Measurements from ENCODE around the gene KHDC4.

Gene KHDC4

DNA sequence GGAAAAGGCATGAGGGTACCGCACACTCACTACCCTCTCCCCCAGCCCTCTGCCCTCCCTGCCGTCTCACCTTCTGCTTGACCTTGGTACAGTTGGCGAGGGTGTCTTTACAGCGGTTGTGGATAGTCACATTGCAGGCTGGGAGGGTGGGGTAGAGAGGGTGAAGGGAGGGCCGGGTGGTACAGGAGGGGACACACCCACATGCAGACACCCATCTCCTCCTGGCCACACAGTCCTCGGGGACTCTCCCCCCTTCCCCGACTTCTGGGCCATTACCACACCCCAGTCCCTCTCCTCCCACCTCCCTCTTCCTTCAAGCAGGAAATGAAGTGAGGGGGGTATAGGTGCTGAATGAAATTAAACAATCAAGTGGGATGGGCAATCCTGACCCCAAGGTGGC, 32.5 kb upstream of the KHDC4 start:
- TF ChIP-seq, protein P1, sequence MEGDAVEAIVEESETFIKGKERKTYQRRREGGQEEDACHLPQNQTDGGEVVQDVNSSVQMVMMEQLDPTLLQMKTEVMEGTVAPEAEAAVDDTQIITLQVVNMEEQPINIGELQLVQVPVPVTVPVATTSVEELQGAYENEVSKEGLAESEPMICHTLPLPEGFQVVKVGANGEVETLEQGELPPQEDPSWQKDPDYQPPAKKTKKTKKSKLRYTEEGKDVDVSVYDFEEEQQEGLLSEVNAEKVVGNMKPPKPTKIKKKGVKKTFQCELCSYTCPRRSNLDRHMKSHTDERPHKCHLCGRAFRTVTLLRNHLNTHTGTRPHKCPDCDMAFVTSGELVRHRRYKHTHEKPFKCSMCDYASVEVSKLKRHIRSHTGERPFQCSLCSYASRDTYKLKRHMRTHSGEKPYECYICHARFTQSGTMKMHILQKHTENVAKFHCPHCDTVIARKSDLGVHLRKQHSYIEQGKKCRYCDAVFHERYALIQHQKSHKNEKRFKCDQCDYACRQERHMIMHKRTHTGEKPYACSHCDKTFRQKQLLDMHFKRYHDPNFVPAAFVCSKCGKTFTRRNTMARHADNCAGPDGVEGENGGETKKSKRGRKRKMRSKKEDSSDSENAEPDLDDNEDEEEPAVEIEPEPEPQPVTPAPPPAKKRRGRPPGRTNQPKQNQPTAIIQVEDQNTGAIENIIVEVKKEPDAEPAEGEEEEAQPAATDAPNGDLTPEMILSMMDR (conservative IDR thresholded peaks at IDR 0.05): no peak
- H3K27ac ChIP-seq: no peak overlapping the region

DNA sequence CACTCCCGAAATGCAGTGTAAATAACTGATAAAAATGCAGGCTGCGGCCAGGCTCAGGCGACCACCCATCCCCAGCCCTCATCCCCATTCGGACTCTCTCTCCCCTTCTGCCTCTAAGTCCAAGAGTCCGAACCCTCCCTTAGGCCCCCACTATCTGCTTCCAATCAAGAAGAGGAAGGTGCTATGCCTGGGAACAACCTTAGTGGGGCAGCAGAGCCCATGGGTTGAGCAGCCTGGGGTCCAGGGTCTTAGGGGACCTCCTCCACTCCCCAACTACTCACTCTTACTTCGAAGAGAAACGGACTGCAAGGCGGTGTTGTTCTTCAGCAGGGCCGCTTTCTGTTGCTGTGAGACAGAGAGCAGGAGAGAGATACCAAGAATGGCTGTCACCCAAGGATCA, 31.9 kb upstream of the KHDC4 start:
- TF ChIP-seq, protein P1 (conservative IDR thresholded peaks at IDR 0.05): no peak
- no peak overlapping the region for H3K27ac ChIP-seq

DNA sequence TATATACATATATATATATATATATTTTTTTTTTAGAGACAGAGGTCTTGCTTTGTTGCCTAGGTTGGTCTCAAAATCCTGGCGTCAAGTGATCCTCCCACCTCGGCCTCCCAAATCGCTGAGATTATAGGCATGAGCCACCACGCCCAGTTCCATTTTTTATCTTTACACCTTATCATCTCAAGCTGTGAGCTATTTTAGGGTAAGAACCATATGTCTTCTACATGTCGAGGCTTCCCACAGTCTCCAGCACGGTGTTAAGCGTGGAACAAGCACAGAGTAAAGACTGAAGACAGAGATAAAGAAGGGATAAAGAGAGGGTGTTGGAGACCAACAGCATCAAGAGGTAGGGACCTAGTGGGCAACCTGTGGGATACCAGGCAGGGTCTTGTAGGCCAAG, 30.0 kb upstream of the KHDC4 start:
- H3K27ac ChIP-seq: no peak overlapping the region
- TF ChIP-seq, protein P1 (conservative IDR thresholded peaks at IDR 0.05): no peak

DNA sequence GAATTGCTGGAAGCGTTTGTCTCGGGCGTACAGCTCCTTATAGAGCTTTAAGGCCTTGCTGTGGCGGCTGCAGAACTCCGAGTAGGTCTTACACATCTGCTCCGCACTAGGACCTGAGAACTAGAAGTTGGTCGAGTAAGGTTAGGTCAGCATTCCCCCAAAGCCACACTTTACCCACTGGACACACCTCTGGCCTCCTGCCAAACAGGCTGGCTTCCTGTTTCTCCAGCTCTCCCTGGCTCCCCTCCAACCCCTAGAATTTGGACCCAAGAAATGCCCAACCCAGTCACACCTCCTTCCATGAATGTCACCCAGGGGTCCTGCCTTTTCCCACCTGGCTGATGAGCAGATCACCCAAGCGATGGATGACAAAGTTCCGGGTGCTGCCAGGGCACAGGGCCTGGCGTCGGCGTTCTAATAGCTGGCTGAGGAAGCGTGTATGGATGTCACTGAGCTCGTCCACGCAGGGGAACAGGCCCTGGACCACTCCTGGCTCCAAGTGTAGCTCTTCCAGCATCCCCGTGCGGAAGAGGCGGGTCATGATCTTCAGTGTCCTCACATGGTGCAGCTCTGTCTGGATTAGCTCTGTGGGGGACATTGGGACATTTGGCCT, 28.5 kb upstream of the KHDC4 start:
- no peak overlapping the region for H3K27ac ChIP-seq
- TF ChIP-seq, protein P1 (conservative IDR thresholded peaks at IDR 0.05): no peak

DNA sequence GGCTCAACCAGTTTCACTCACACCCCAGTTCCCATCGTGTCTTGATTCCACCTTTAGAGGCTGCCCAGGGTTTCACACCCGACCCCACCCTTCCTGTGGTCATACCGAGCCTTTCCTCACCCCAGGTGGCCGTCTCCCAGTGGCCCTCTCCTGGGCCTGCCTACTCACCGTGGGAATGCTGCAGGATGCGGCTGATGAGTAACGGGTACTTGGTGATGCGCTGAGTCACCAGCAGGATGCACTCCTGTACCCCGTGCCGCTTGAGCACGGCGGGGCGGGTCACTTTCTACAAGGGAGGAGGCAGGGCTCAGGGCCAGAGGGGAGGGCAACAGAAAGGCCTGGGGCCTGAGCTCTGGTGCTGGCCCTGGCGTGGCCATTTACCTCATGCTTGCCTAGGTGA, 27.7 kb upstream of the KHDC4 start:
- TF ChIP-seq, protein P1 (conservative IDR thresholded peaks at IDR 0.05): no peak
- H3K27ac ChIP-seq: no peak overlapping the region

DNA sequence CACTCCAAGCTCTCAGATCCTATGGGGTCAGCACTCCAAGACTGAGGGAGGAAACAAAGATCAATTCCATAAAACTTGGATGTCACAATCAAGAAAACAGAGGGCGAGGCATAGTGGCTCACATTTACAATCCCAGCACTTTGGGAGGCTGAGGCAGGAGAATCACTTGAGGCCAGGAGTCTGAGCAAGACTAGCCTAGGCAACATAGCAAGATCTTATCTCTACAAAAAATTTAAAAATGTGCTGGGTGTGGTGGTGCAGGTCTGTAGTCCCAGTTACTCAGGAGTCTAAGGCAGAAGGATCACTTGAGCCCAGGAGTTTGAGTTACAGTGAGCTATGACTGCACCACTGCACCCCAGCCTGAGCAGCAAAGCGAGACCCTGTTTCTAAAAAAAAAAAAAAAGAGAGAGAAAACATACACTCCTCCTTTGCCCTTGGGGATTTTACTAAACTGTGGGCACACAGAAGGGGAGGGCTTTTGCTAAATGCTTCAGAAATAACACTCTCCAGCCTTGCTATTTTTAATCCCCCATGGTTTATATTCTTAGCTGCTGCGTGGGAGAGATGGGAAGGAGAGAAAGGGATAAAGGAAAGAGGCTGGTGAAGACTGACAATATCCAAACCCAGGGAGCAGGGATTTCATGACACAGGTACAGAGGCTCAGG, 26.0 kb upstream of the KHDC4 start:
- no peak overlapping the region for H3K27ac ChIP-seq

DNA sequence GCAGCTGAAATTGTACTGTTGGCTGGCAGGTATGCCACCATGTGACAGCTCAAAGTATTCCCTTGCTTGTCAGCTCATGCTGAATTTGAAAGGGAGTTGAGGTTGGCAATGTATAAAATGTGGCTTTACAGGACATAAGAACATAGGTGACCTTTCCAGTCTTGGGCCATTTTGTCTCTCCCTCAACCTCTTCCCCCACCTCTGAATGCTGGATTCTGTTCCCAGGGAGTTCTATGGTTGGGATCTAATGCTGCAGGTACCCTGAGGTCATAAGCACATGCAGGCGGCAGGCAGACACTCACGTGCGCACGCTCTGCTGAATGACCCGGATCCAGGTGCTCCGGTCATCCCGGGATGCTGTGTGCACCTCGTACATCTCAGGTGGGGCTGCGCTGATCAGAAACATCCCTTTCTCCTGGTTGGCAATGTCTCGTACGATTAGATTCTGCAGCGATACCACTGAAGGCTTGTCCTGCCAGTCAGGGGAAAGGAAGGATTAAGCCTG, 23.2 kb upstream of the KHDC4 start:
- TF ChIP-seq, protein P1 (conservative IDR thresholded peaks at IDR 0.05): no peak
- H3K27ac ChIP-seq: no peak overlapping the region

More for the DNA sequence above, 26.0 kb upstream of the KHDC4 start:
- TF ChIP-seq, protein P1 (conservative IDR thresholded peaks at IDR 0.05): no peak
